Caki2 (cell line): ENCODE data around the gene ZSCAN5B. TPM values are rescaled to one million over a fixed set of nuclear protein-coding genes. Genes with fewer than 3 reads are reported as not detected.
"Not testable (repeated sequence)": the region's sequence is repeated elsewhere in the genome, so short reads cannot be mapped to it uniquely, and the experiment has no call there.

ENCODE experiments used
- DNase-seq: peaks from one replicate; pipeline ENCODE4 v3.0.0-alpha.2; 2015; ENCODE audit warnings: low read depth
- in situ Hi-C: cut with HindIII; loops from 2 replicates; pipeline ENCODE4 v1.10.0; 2016; ENCODE audit warnings: low sequenced_read_pairs, low pct_unique_long_range_greater_than_20kb, mixed read lengths
- total RNA-seq: library from RNA; depleted of rRNA; stranded (reverse); fragments of >200 nt; shearing (Covaris generic); gene quantifications from 2 replicates; pipeline ENCODE4 v1.2.3, GENCODE V29; 2014; ENCODE audit warnings: low replicate concordance; rRNA removed

Gene ZSCAN5B, protein sequence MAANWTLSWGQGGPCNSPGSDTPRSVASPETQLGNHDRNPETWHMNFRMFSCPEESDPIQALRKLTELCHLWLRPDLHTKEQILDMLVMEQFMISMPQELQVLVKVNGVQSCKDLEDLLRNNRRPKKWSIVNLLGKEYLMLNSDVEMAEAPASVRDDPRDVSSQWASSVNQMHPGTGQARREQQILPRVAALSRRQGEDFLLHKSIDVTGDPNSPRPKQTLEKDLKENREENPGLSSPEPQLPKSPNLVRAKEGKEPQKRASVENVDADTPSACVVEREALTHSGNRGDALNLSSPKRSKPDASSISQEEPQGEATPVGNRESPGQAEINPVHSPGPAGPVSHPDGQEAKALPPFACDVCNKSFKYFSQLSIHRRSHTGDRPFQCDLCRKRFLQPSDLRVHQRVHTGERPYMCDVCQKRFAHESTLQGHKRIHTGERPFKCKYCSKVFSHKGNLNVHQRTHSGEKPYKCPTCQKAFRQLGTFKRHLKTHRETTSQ
- total RNA-seq, result not detected in 2 replicates

DNA sequence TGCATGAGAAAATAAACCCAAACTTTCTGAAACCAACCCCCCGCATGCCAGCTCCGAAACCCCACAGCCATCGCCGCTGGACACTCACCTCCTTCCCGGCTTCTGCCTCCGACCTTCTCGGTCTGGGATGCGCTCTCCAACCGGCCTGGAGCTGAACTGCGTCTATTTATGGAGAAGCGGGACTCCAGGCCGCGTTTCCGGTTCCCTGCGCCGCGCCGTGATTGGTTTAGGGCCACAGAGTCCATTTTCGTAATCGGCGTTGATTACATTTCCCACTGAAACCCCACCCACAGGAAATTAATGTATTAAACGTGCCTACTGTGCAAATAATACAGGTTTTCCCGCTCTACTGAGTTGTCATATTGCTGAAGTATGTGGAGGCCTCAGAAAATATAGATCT lies at the start of gene ZSCAN5B:
TSS of gene ZSCAN5B (minus strand) at position 138 of the 400 bp plus-strand sequence. CDS start 4,731 bp downstream, outside the sequence.
- DNase-seq, in situ Hi-C loops: not testable (repeated sequence)

DNA sequence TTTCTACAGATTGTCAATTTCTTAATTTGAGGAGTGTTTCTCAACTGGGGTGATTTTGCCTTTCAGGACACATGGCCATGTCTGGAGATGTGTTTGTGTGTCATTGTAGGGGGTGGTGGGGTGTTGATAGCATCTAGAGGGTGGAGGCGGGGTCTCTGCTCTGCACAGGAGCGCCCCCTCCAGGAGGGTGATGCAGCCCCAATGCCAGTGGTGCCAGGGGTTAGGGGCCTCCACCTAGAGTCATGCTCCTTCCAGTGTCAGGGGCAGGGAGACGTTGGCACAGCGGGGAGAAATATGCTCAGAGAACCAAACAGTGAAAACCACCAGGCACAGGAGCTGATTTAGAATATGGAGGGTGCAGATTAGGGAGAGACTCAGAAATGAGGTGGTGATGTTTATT lies 48.2 kb upstream of the ZSCAN5B start:
- in situ Hi-C loops, DNase-seq: not testable (repeated sequence)

DNA sequence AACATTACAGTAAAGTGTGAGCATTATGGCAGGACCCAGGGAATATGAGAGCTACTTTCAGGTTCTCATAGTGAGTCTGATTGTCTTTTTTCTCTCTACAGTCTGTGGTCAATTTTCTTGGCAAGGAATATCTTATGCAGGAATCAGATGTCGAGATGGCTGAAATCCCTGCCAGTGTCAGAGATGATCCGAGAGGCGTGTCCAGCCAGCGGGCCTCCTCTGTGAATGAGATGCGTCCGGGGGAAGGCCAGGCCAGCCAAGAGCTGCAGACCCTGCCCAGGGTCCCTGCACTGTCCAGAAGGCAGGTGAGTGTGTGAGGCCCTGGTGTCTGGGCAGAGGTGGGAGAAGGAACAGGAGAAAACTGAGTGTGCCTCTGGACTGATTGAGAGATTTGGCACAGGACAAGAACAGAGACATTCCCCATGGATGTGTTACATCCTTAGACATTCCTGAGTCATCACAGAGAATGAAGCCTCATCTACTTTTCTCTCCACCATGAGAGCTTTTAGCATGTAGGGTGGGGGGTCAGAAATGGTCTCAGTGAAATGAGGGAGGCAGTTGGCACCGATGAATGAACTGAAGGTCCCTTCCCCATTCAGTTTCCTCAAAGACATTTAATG lies 47.6 kb upstream of the ZSCAN5B start:
- no peak for DNase-seq
- in situ Hi-C loops, result no loop called here

DNA sequence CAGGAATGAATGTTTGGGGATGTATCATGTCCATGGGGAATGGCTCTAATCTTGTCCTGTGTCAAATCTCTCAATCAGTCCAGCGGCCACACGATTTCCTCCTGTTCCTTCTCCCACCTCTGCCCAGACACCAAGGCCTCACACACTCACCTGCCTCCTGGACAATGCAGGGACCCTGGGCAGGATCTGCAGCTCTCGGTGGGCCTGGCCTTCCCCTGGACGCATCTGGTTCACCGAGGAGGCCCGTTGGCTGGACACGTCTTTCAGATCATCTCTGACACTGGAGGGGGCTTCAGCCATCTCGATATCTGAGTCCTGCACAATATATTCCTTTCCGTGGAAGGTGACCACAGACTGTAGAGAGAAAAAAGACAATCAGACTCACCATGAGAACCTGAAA lies 25.9 kb upstream of the ZSCAN5B start:
- in situ Hi-C loops, result no loop called here
- DNase-seq, result no peak

DNA sequence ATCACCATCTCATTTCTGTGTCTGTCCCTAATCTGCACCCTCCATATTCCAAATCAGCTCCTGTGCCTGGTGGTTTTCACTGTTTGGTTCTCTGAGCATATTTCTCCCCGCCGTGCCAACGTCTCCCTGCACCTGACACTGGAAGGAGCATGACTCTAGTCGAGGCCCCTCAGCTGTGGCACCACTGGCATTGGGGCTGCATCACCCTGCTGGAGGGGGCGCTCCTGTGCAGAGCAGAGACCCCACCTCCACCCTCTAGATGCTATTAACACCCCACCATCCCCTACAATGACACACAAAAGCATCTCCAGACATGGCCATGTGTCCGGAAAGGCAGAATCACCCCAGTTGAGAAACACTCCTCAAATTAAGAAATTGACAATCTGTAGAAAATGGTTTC lies 25.3 kb upstream of the ZSCAN5B start:
- DNase-seq, result no peak
- in situ Hi-C loops, result no loop called here

DNA sequence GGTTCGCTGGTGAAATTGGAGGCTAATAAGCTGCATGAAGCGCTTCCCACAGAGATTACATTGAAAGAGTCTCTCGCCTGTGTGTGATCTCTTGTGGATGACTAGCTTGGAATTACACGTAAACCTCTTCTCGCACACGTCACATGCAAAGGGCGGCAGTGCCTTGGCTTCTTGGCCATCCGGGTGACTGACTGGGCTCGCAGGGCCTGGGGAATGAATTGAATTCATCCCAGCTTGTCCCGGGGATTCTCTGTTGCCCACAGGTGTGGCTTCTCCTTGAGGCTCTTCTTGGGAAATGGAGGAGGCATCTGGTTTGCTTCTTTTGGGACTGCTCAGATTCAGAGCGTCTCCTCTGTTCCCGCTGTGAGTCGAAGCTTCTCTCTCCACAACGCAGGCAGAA lies 24.3 kb upstream of the ZSCAN5B start:
- in situ Hi-C loops, result no loop called here

DNA sequence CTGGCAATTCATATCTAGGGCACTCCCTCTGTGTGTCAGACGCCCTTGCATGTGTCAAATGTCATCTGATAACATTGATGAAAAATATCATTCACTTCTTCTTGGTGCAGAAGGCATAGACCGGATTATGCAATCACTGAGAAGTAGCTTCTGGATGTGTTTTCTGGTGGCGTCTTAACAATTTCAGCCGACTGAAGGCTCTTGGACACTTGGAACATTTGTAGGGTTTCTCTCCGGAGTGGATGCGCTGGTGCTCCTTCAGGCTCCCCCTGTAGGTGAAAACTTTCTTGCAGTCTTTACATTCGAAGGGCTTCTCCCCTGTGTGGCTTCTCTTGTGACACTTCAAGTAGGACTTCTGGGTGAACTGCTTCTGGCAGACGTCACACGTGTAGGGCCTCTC lies 23.9 kb upstream of the ZSCAN5B start:
- in situ Hi-C loops, DNase-seq: not testable (repeated sequence)

More for the DNA sequence above, 24.3 kb upstream of the ZSCAN5B start:
- DNase-seq, result no peak

DNA sequence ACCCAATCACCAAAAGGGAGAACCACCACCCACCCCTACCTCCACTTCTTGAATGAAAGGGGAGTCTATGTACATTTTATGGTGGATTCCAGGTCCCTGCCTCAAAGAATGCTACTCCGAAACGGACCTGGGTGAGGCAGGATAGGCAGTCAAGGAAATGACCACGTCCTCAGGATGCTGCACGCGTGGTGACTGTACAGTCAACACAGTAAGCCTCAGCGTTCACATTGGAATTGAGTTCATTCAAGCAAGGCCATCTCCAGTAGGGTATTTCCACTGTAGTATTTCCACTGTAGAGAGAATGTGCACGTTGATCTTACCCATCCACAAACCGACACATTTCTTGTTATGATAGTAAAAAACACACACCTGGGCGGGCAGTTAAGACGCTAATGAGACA lies 21.4 kb upstream of the ZSCAN5B start:
- DNase-seq, result no peak
- in situ Hi-C loops, result no loop called here

DNA sequence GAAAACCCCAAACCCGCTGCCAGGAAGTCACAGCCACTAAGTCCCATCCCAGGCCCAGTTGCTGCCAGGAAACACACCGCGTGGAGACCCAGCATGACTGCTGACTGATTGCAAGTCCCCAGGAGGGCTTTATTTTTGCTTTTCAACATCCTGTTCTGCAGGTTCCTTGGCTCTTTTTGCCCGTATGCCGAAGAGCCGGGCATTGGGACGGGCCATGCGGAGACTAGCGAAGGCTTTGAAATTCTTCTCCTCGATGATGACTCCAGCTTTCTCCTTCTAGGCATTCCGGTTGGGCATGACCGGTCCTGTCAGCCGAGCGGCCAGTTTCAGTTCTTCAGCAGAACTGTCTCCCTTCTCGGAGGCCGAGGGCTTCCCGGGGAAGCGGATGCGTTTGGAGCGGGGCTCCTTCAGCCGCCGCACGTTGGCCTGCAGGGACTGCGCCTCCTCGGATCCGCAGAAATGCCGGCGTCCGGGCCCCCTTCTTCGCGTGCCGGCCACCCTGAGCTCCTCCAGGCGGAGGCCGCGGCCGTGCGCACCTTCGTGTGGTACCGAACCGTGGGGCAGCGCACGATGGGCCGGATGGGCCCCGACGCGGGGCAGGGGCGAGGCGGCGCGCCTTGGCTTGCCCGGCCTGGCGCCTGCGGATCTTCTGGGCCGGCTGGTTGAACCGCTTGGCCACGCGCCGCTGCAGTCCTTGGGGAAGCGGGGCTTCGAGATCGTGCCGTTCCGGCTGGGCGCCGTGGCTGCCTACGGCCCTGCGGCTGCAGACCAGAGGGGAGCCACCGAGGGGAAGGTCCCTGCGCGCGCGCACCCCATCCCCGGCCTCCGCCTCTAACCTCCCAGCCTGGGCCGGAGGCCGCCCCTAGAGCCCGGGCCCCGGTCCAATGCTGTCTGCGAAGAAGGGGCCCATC lies 19.7 kb upstream of the ZSCAN5B start:
- in situ Hi-C loops, result no loop called here
- no peak for DNase-seq

DNA sequence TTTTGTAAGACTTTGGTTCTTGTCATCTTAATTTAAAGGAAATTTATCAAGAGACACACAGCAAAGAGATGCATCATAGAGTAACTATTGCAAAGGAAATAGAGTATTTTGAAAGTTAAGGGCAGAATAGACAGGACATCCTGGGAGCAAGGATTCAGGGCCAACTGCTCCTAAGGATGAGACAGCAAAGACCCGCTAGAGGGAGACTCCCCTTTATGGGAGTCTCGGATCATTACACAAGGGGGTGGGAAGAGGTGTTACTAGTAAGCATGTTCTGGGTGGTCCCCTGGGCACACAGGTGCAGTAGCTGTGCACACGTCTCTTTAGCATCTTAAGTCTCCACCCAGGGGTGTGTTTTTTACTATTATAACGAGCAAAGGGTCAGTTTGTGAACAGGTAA lies 14.1 kb upstream of the ZSCAN5B start:
- in situ Hi-C loops, result no loop called here
- no peak for DNase-seq

DNA sequence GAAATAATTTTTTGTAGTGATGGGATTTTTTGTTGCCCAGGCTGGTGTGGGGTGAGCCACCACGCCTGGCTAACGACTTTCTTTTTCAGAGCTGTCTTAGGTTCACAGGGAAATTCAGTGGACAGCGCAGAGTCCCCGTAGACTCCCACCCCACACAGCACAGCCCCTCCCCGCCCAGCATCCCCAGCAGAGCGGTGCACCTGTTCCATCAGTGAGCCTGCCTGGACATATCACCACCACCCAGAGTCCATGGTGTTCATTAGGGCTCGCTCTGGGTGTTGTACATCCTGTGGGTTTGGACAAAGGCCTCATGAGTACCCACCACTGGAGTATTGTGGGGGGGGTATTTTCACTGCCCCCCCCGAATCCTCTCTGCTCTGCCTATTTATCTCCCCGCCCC lies 12.5 kb upstream of the ZSCAN5B start:
- in situ Hi-C loops, DNase-seq: not testable (repeated sequence)

DNA sequence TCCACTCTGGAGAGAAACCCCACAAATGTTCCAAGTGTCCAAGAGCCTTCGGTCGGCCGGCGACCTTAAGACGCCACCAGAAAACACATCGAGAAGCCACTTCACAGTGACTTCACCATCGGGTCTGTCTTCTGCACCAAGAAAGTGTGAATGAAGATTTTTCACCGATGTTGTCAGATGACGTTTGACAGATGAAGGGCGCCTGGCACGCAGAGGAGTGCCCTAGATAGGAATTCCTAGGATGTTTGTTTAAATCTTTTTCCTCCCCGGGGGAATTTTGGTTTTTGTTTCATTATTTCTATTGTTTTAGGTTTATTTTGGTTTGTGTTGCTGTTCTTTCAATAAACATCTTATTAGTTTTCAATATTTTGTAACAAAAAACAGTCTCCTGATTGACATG lies 11.5 kb upstream of the ZSCAN5B start:
- no peak for DNase-seq
- in situ Hi-C loops, result no loop called here

DNA sequence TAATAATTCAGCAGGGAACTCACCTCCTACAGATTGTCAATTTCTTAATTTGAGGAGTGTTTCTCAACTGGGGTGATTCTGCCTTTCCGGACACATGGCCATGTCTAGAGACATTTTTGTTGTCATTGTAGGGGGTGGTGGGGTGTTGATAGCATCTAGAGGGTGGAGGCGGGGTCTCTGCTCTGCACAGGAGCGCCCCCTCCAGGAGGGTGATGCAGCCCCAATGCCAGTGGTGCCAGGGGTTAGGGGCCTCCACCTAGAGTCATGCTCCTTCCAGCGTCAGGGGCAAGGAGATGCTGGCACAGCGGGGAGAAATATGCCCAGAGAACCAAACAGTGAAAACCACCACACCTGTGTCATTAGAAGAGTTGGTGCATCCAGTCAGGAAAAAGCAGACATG lies 10.0 kb upstream of the ZSCAN5B start:
- in situ Hi-C loops, DNase-seq: not testable (repeated sequence)

DNA sequence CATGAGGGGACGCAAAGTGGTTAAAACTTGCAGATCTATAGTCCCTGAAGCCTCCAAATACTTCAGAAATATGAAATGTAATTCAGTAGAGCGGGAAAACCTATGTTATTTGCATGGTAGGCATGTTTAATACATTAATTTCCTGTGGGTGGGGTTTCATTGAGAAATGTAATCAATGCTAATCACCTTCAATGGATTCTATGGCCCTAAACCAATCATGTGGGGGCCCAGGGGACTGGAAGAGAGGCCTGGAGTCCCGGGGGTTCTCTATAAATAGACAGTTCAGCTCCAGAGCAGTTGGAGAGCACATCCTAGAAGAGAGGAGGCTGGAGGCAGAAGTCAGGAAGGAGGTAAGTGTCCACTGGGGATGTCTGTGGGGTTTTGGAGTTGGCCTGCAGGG lies 4.4 kb upstream of the ZSCAN5B start, which contains the start of gene ZSCAN5C:
TSS of gene ZSCAN5C (plus strand) at position 301 of the 400 bp plus-strand sequence. CDS start 3,641 bp downstream, outside the sequence.
- no peak for DNase-seq
- in situ Hi-C loops, result no loop called here

DNA sequence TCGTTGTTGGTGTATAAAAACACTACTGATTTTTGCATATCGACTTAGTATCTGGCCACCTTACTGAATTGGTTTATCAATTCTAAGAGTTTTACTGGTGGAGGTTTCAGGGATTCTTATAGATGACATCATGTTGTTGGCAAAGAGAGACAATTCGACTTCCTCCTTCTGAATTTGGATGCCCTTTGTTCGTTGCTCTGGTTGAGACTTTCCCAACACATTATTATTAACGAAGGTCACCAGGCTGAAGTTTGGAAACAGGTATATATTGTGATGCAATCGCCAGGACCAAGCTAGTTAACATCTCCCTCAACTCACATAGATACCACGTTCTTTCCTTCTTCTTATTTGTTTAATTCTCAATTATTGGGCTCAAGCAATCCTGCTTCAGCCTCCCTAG lies 2.1 kb upstream of the ZSCAN5B start:
- in situ Hi-C loops, result no loop called here

DNA sequence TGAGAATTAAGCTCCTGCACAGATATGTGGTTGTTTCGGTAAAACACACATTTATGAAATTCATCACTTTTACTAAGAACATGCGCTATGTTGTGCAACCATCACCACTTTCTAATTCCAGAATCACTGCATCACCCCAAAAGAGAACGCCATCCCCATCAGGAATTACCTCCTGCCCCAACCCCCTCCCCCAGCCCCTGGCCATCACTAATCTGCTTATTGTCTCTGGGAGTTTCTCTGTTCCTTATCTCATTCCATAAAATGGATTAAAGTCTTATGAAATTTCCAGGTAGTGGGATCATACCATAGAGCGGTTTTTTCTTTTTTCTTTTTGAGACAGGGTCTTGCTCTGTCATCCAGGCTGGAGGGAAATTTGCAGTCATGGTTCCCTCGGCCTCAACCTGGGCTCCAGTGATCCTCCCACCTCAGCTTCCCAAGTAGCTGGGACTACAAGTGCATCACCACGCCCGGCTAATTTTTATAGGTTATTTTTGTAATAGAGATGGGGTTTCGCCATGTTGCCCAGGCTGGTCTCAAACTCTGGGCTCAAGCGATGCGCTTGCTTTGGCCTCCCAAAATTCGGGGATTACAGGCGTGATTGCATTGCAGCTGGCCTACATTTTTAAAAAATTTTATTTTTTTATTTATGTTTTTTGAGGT lies 3.5 kb downstream of the ZSCAN5B start:
- in situ Hi-C loops, result no loop called here
- no peak for DNase-seq

More for the DNA sequence above, 2.1 kb upstream of the ZSCAN5B start:
- no peak for DNase-seq

DNA sequence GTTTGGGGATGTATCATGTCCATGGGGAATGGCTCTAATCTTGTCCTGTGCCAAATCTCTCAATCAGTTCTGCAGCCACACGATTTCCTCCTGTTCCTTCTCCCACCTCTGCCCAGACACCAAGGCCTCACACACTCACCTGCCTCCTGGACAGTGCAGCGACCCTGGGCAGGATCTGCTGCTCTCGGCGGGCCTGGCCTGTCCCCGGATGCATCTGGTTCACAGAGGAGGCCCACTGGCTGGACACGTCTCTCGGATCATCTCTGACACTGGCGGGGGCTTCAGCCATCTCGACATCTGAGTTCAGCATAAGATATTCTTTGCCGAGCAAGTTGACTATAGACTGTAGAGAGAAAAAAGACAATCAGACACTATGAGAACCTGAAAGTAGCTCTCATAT lies 5.9 kb downstream of the ZSCAN5B start:
- DNase-seq, result no peak
- in situ Hi-C loops, result no loop called here

DNA sequence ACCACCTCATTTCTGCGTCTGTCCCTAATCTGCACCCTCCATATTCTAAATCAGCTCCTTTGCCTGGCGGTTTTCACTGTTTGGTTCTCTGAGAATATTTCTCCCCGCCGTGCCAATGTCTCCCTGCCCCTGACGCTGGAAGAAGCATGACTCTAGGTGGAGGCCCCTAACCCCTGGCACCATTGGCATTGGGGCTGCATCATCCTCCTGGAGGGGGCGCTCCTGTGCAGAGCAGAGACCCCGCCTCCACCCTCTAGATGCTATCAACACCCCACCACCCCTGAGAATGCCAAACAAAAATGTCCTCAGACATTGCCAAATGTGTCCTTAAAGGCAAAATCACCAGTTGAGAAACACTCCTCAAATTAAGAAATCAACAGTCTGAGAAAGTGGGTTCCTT lies 6.5 kb downstream of the ZSCAN5B start:
- no peak for DNase-seq
- in situ Hi-C loops, result no loop called here
